GM19463 (cell line): ENCODE data around the gene TDRD9.

Source experiments
- ATAC-seq: cut with Tn5 transposase; IDR thresholded peaks from one replicate; pipeline ENCODE4 v1.9.1; 2021; ENCODE audit warnings: mild to moderate bottlenecking, moderate library complexity; ENCODE audit not compliant: unreplicated experiment

Gene TDRD9

DNA sequence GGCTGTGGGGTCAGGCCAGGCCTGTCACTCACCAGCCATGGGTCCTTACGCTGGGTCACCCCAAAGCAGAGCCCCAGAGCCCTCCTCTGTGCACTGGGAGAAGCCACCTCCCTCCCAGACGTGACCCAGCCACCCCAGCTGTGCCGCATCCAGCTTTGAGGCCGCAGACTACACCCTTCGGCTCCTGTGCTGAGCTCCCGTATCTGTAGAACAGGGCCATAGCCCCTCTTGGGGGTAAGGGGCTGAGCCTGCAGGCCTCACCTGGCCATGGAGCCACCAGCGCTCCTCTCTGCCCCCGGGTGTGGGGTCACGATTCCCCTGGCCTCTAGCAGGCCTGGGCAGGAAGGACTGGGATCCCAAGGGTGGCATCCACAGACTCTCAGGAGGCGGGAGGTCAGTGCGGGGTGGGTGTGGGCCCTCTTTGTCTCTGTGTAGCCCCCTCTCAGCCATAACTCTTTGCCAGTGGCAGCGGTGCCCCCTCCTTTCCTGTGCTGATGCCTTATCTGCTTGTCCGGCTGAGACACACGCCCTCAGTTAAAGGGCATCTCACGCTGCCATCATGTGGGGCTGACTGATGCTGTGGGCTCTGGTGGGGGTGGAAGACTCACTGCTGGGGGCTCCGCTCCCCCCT is 173.5 kb downstream of the TDRD9 start:
- ATAC-seq, result no peak
